Measurements from ENCODE around the gene TEPSIN.

TEPSIN gene

GRCh38 chr17:81267390-81268067 lies 28.7 kb upstream of the TEPSIN start:
- no peak for DNase-seq

GRCh38 chr17:81265576-81265975 lies 26.7 kb upstream of the TEPSIN start:
- no peak for DNase-seq

- DNase-seq = no peak
Observed at GRCh38 chr17:81264640-81265039, 25.8 kb upstream of the TEPSIN start.

DNA sequence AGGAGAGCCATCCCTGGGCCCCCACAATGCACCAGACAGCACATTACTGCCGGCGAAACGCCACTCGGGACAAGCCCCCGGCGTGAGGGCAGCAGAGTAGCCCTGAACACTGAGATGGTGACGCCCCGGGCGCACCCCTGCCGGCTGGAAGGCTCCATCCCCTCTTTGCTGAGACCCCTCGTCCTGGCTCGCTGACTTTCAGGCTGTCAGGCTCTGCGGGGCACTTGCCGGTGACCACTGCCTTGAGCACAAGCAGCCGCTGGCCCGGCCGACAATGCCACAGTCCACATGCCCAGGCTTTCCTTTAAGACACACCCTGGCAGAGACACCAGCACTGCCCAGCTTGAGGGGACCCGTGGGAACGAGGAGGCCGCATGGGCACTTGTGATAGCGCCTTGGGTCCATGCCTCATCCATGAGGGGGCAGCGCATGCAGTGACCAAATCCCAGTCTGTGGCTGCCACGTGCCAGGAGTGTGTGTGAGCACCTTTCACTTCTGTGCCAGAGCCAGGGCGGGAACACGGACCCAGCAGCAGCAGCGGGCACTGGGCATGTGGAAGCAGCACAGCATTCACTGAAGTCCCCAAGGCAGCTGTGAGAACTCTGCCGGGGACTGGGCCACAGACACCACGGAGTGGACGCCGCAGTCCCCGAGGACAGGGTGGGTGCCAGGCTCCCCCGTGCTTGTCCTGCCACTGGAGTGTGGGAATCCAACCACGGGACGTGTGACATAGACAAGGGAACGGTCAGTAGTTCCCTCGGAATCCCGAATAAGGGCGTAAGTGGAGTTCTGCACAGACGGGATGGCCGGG lies 24.7 kb upstream of the TEPSIN start:
- DNase-seq = no peak

GRCh38 chr17:81261582-81262336 lies 22.9 kb upstream of the TEPSIN start:
- no peak for DNase-seq

DNA sequence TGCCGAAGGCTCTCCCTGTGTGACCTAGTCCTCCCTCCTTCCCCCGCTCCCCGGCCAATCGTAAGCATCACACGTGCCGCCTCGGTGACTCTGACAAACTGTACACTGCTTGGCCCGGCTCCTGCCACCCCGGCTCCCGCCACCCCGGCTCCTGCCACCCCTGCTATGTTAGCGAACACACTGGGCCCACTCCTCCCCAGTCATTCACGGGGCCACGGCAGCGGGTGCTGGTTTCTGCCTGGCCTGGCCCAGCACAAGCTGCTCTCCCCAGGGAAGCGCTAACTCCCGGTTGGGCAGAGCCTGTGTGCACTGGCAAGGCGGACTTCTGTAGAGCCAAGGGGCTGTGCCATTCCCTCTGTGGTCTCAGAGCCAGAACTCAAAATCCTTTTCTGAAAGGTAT lies 22.2 kb upstream of the TEPSIN start:
- DNase-seq = no peak

- DNase-seq = no peak
Observed at GRCh38 chr17:81260641-81261040, 21.8 kb upstream of the TEPSIN start.

DNA sequence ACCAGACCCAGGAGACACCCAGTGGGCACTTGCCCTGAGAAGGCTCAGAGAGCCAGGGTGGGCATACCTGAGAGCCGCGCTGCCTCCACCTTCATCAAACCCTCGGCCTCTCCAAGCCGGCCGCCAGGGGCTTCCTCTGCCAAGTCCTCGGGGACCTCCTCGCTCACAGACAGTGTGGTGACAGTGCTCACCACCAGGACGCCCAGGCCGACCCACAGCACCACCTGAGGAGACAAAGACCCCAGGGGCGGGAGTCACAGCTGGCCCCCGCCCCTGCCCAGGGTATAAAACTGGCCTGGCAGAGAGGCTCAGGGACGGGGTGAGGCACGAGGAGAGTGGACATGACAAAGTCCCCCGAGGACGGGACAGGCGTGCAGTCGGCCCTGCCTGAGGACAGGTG lies 21.3 kb upstream of the TEPSIN start:
- DNase-seq = no peak

DNA sequence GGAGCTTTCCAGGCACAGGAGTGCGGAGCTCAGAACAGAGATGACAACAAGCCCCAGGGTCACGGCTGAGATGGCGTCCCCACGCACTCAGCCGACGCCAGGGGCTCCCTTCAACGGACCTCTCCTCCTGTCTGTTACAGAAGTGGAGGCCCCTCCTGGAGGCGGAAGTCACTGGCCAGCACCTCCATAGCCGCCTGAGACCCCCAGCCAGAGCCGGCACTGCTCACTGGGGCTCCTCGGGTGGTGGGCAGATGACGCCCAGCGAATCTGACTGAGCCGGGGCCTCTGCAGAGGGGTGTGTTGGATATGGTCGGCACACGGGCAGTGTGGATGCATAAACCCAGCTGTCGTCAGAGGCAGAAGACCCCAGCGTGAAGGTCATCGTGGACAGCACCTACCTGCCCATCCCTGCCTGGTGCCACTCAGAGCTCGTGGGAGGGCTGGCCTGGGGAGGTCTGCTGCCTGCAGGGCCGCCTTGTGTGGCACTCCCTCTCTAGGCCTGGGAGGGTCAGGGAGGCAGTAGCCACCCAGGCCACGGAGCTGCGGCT lies 20.3 kb upstream of the TEPSIN start:
- no peak for DNase-seq

DNA sequence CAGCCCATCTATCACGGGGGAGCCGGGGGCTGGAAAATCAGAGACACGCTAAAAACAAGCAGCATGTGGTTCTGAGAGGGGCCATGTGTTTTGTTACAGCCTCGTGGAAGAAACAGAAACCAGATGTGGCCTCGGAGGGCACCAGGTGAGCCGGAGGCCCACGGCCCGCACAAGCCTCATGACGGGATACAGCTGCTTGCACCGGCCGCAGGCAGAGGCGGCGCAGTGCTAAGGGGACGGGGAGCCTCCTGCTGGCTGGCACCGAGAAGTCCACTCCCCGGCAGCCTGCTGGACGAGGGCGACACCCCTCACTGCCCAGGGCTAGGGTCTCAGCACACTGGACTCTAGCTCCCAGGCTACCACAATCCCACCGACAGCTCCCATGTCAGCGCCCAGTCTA lies 19.4 kb upstream of the TEPSIN start:
- no peak for DNase-seq

DNA sequence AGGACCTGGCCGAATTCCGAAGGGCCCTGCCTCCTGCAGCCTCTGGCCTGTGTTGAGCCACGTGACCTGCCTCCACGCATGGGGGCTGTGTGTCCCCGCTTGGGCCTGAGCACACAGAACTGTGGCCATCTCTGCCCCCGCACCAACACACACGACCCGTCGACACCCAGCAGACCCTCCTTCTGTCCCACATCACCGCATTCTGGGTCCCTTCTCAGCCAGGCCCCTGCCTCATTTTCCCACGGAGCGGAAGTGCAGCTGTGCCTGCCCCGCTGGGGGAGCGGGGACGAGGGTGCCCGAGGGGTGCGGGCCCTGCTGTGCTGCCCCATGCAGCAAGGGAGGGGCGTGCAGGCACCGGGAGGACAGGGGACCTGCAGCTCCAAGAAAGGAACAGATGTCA lies 18.7 kb upstream of the TEPSIN start:
- no peak for DNase-seq

DNA sequence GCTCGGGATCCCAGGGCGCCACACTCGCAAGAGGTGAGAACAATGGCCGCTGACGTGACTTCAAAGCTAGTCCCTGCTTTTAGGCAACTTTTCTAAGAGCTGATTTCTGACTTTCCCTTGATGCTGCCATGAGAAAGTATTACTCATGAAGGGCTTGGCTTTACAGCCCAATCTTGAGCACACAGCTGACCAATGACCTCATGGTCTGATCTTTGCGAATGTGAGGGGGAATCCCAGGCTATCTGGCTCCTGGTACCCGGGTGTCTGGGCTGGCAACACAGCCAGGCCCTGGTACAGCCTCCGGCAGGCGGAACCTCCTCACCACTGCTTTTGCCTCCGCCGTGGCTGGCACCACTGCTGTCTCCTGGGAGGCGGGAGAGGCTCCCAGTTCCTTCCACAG lies 17.8 kb upstream of the TEPSIN start:
- no peak for DNase-seq

DNA sequence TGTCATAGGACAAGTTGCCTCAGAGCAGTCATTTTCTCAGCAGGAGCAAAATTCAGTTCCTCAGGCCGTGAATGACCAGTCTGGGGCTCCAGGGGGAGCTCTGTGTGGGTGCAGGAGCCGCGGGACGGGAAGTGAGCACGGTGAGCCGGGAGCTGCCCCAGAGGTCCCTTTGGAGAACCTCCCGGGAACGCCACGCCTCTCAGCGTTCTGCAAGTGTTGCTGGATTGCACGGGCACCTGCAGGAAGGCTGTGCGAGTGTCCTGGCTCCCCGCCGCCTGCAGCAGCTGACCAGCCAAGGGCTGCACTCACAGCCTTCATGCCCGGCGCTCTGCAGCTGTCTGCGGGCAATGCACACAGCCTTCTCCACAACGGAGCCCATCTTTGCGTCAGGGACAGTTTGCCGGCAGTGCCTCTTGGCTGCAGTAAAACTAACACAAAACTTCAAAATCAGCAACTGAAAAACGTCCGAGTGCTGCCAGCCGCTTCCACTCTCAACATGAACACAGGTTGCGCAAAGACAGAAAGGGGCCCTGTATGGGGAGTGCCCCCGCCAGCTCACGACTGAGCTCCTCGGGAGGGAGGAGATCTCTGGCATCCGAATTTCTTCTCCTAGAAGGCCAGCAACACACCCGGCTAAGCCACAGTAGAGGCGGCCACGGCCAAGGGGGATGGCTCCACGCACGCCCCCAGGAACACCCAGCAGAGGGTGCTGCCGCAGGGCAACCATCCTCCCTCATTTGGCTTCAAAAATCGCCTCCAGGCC lies 16.3 kb upstream of the TEPSIN start:
- no peak for DNase-seq

GRCh38 chr17:81253358-81254131 lies 14.7 kb upstream of the TEPSIN start:
- DNase-seq = peak; percentile 57

- DNase-seq = no peak
Observed at GRCh38 chr17:81252987-81253329, 14.1 kb upstream of the TEPSIN start.

GRCh38 chr17:81252326-81252986 lies 13.6 kb upstream of the TEPSIN start:
- DNase-seq = no peak

DNA sequence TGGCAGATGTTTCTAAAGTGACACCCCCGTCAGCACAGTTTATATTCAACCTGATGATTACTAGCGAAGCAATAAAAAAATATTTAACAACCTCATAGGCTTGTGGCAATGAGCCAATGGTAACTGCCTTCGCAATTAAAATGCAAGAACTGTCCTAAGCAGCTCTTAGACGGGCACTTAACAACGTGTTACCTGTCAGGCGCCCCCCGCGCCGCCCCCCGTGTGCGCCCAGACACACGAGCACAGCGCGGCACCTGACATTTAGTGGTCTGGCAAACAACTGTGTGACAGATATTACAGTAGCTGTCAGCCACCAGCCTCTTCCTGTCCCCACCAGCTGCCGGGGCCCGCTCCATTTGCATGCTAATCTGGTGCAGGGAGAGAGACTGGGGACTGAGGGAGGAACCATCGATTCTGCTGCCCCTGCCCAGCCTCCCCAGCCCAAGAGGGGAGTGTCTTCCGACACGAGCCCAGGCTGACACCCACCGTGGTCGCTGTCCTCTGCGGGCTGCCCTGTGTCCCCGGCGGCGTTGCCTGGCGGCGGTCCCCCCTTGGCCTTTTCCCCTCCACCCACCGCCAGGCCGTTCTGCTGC lies 12.9 kb upstream of the TEPSIN start:
- DNase-seq = no peak

GRCh38 chr17:81251094-81251708 lies 12.3 kb upstream of the TEPSIN start:
- DNase-seq = no peak

- DNase-seq = no peak
Observed at GRCh38 chr17:81250286-81251093, 11.6 kb upstream of the TEPSIN start.

Measured in activated CD4-positive, alpha-beta T cell treated with anti-CD3 and anti-CD28 coated beads, Interleukin-2, amount 50 U/mL, for 16 hours (primary cell).